Gastrocnemius medialis (tissue), 4 donors: ENCODE data around the gene TRAF2. TPM values are rescaled to one million over a fixed set of nuclear protein-coding genes. Genes with fewer than 3 reads are reported as not detected.

Experiments used
- ATAC-seq, 2 donors: fragments of 150-250 bp; one replicate each; pipeline ENCODE4 v1.9.1; 2016
- DNase-seq, 2 donors: peaks; one replicate each; pipeline ENCODE4 v3.0.0-alpha.2; 2019
- H3K27ac ChIP-seq, 4 donors: fragments of 200-600 bp; sonication (generic); 1 replicate in 1 of 4; 2 replicates in 3 of 4; pipeline ENCODE4 v1.5.1; 2016 to 2018; ENCODE audit warnings: mild to moderate bottlenecking in 2 of 4, moderate library complexity in 1 of 4
- H3K27me3 ChIP-seq, 3 donors: fragments of 200-600 bp; sonication (generic) in 2 of 3; 1 replicate in 1 of 3; 2 replicates in 2 of 3; pipeline versions ENCODE4 v1.5.1 to v1.6.0; 2016 to 2019; ENCODE audit warnings: mild to moderate bottlenecking in 1 of 3, moderate library complexity in 1 of 3
- H3K36me3 ChIP-seq, 2 donors: fragments of 200-600 bp; sonication (generic) in 1 of 2; one replicate each; pipeline ENCODE4 v1.5.1; 2017 to 2018
- H3K4me1 ChIP-seq, 2 donors: fragments of 200-600 bp; sonication (generic) in 1 of 2; one replicate each; pipeline ENCODE4 v1.5.1; 2016 to 2017; ENCODE audit warnings: mild to moderate bottlenecking in 2 of 2
- H3K4me3 ChIP-seq, 4 donors: fragments of 200-600 bp; sonication (generic) in 3 of 4; 1 replicate in 1 of 4; 2 replicates in 3 of 4; pipeline ENCODE4 v1.5.1; 2016 to 2019; ENCODE audit warnings: mild to moderate bottlenecking in 2 of 4
- H3K9me3 ChIP-seq, 3 donors: fragments of 200-600 bp; sonication (generic) in 2 of 3; 1 replicate in 1 of 3; 2 replicates in 2 of 3; pipeline ENCODE4 v1.5.1; 2016 to 2019
- CTCF ChIP-seq, 5 experiments: fragments of 450-650 bp in 3 of 5; fragments of 200-600 bp in 2 of 5; sonication (generic) in 2 of 5; IDR thresholded peaks in 4 of 5; conservative IDR thresholded peaks in 1 of 5; 1 replicate in 4 of 5; 2 replicates in 1 of 5; pipeline ENCODE4 v1.5.1; 2016 to 2019; ENCODE audit warnings: antibody characterized with exemption in 5 of 5, mild to moderate bottlenecking in 3 of 5, moderate library complexity in 3 of 5
- POLR2A ChIP-seq, 2 donors: fragments of 450-650 bp; IDR thresholded peaks; one replicate each; pipeline ENCODE4 v1.6.1; 2017; ENCODE audit warnings: antibody characterized with exemption in 2 of 2, mild to moderate bottlenecking in 2 of 2, moderate library complexity in 2 of 2
- in situ Hi-C, 4 donors: fragments of 200-750 bp; cut with MboI; loops; one replicate each; pipeline versions ENCODE4 v1.15.0 to v1.8.0; 2017; ENCODE audit warnings: low sequenced_read_pairs in 4 of 4
- intact Hi-C: fragments of 100-400 bp; cut with DNase I; formaldehyde crosslinking; loops from one replicate; pipeline ENCODE4 v1.15.1; 2023; ENCODE audit warnings: low total_unique reads
- total RNA-seq, 4 donors: library from RNA; depleted of rRNA; stranded (reverse); fragments of >200 nt; gene quantifications; one replicate each; pipeline versions ENCODE4 v1.1.0 to v1.2.3, GENCODE V29; 2016

Gene TRAF2
- total RNA-seq, 4 donors from 2014 or later: 3.5 to 6.6 (median 4.8) TPM

GRCh38 chr9:136920734-136921231 lies 34.5 kb downstream of the TRAF2 start:
- TF ChIP-seq POLR2A (IDR thresholded peaks at IDR 0.05): no peak
- TF ChIP-seq CTCF (IDR thresholded peaks at IDR 0.05 in 4 of 5, conservative IDR thresholded peaks at IDR 0.05 in 1 of 5): no peak
- DNase-seq: no peak
- Histone ChIP-seq H3K36me3 (peaks cover 0 to 31% of the 10 kb centered on the region in 2 donors), H3K4me3 (no peak overlapping the region), H3K9me3 (no peaks in the 10 kb centered on the region), H3K27ac (no peak overlapping the region), H3K27me3 (no peaks in the 10 kb centered on the region), H3K4me1 (peaks cover 5 to 22% of the 10 kb centered on the region in 2 donors)
- intact Hi-C loops (no loop called here), in situ Hi-C loops (no loop called here)
- ATAC-seq: no peak

GRCh38 chr9:136921307-136921706 lies 35.0 kb downstream of the TRAF2 start:
- no peaks in the 10 kb centered on the region for H3K9me3 ChIP-seq
- H3K27me3 ChIP-seq: no peaks in the 10 kb centered on the region
- TF ChIP-seq CTCF (IDR thresholded peaks at IDR 0.05 in 4 of 5, conservative IDR thresholded peaks at IDR 0.05 in 1 of 5) (no peak), POLR2A (IDR thresholded peaks at IDR 0.05) (no peak)
- H3K4me1 ChIP-seq: peaks cover 8 to 27% of the 10 kb centered on the region in 2 donors
- in situ Hi-C loops (no loop called here), intact Hi-C loops (no loop called here)
- ATAC-seq (no peak), DNase-seq (no peak)
- peak overlapping the region in 1 of 4 donors; percentile 51 for H3K27ac ChIP-seq
- no peak overlapping the region for H3K4me3 ChIP-seq
- H3K36me3 ChIP-seq: peaks cover 0 to 31% of the 10 kb centered on the region in 2 donors

- ATAC-seq (peak in 1 of 2 donors; percentile 35), DNase-seq (no peak)
- Histone ChIP-seq H3K4me1 (peaks cover 8 to 28% of the 10 kb centered on the region in 2 donors), H3K27me3 (no peaks in the 10 kb centered on the region), H3K4me3 (no peak overlapping the region), H3K36me3 (peaks cover 0 to 28% of the 10 kb centered on the region in 2 donors), H3K27ac (peak overlapping the region in 2 of 4 donors; percentile 18 to 51), H3K9me3 (no peaks in the 10 kb centered on the region)
- intact Hi-C loops (no loop called here), in situ Hi-C loops (no loop called here)
- TF ChIP-seq POLR2A (IDR thresholded peaks at IDR 0.05): no peak
- no peak for TF ChIP-seq CTCF (IDR thresholded peaks at IDR 0.05 in 4 of 5, conservative IDR thresholded peaks at IDR 0.05 in 1 of 5)
These were observed 35.4 kb downstream of the TRAF2 start for GRCh38 chr9:136921718-136922117.

- TF ChIP-seq POLR2A (IDR thresholded peaks at IDR 0.05) (no peak), CTCF (IDR thresholded peaks at IDR 0.05 in 4 of 5, conservative IDR thresholded peaks at IDR 0.05 in 1 of 5) (no peak)
- no peak for ATAC-seq
- H3K36me3 ChIP-seq: peaks cover 0 to 20% of the 10 kb centered on the region in 2 donors
- H3K27me3 ChIP-seq: no peaks in the 10 kb centered on the region
- intact Hi-C loops: no loop called here
- no peaks in the 10 kb centered on the region for H3K9me3 ChIP-seq
- H3K27ac ChIP-seq: no peak overlapping the region
- H3K4me1 ChIP-seq: peaks cover 12 to 33% of the 10 kb centered on the region in 2 donors
- in situ Hi-C loops: no loop called here
- H3K4me3 ChIP-seq: no peak overlapping the region
- no peak for DNase-seq
These were observed 36.2 kb downstream of the TRAF2 start for GRCh38 chr9:136922540-136922939.

GRCh38 chr9:136923881-136924280 lies 37.6 kb downstream of the TRAF2 start:
- Histone ChIP-seq H3K4me3 (no peak overlapping the region), H3K4me1 (peaks cover 21 to 47% of the 10 kb centered on the region in 2 donors), H3K36me3 (peaks cover 0 to 15% of the 10 kb centered on the region in 2 donors), H3K9me3 (no peaks in the 10 kb centered on the region), H3K27me3 (no peaks in the 10 kb centered on the region), H3K27ac (peak overlapping the region in 1 of 4 donors; percentile 9)
- in situ Hi-C loops (no loop called here), intact Hi-C loops (no loop called here)
- TF ChIP-seq CTCF (IDR thresholded peaks at IDR 0.05 in 4 of 5, conservative IDR thresholded peaks at IDR 0.05 in 1 of 5) (no peak), POLR2A (IDR thresholded peaks at IDR 0.05) (no peak)
- no peak for DNase-seq
- no peak for ATAC-seq
